Neuron (in vitro differentiated cells): ENCODE results near the gene ADCY2.

Experiments used
- H2AFZ ChIP-seq: one replicate; pipeline ENCODE4 v1.6.1; 2013; ENCODE audit warnings: low read depth, mild to moderate bottlenecking, inconsistent platforms, low read length, moderate library complexity
- H3K27me3 ChIP-seq: one replicate; pipeline ENCODE4 v1.6.1; 2013; ENCODE audit warnings: low read length; ENCODE audit not compliant: insufficient read depth
- H3K36me3 ChIP-seq: one replicate; pipeline ENCODE4 v1.6.1; 2013; ENCODE audit warnings: low read length; ENCODE audit not compliant: insufficient read depth
- H3K4me1 ChIP-seq: one replicate; pipeline ENCODE4 v1.6.1; 2013; ENCODE audit warnings: low read length; ENCODE audit not compliant: insufficient read depth
- H3K4me3 ChIP-seq: 2 replicates; pipeline ENCODE4 v1.5.1; 2013; ENCODE audit warnings: mild to moderate bottlenecking, low read length, moderate library complexity
- H3K9me3 ChIP-seq: one replicate; pipeline ENCODE4 v1.6.1; 2013; ENCODE audit warnings: low read length

ADCY2 gene

DNA sequence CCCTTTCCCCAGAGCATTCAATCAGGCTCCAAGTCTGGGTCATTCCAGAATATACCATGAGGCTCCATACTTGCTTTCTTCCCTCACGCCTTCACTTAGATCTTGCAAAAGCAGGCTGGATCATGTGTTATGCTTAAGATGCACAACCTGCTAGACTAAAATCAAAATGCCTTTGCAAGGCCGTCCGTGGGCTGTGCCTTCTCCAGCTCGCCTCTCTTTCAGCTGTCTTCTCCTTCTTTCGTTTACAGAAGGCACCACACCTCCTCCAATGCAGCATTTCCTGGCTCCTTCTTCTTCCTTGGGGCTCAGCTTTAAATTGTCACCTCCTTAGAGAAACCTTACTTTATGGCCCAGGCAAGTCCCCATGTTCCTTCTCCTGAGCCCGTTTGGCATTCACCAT lies 150.6 kb downstream of the ADCY2 start:
- Histone ChIP-seq H3K4me1 (no peaks in the 10 kb centered on the region), H3K36me3 (no peaks in the 10 kb centered on the region), H3K4me3 (no peak overlapping the region), H2AFZ (no peak overlapping the region), H3K27me3 (no peaks in the 10 kb centered on the region), H3K9me3 (no peaks in the 10 kb centered on the region)

GRCh38 chr5:7548596-7548995 lies 152.7 kb downstream of the ADCY2 start:
- Histone ChIP-seq H3K4me1 (no peaks in the 10 kb centered on the region), H3K4me3 (no peak overlapping the region), H2AFZ (no peak overlapping the region), H3K27me3 (no peaks in the 10 kb centered on the region), H3K9me3 (no peaks in the 10 kb centered on the region), H3K36me3 (no peaks in the 10 kb centered on the region)

GRCh38 chr5:7565559-7565958 lies 169.6 kb downstream of the ADCY2 start:
- Histone ChIP-seq H3K27me3 (no peaks in the 10 kb centered on the region), H3K4me1 (peaks cover 6% of the 10 kb centered on the region), H3K4me3 (no peak overlapping the region), H3K36me3 (no peaks in the 10 kb centered on the region), H2AFZ (no peak overlapping the region), H3K9me3 (no peaks in the 10 kb centered on the region)

DNA sequence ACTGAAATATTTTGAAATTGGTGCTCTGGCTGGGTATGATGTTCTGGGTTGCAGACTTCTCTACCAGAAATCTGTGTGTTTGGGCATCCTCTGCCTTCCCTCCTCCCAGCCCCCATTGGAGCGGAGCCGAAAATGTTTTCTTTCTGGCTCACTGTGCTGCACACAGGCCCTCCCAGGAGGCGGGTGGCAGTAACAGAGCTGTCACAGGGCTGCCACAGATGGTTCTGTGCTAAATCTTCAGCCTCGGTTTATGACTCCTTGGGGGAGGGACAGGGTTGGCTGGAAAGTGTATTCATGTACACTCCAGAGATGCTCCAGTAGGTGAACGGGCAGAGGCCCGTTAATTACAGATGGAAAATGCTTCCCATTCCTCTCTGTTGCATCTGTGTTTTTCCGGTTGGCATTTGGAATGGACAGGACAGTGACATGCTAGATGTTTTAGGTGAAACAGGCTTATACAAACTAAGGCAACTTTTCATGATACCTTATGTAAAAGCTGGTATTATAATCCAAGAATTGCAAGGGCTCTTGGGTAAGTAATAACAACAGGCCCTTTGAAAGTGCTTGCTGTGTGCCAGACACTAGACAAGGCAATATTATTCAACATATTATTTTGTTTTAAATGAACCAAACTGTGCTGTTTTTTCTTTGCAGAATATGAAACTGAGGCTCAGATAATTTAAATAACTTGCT lies 180.2 kb downstream of the ADCY2 start:
- H3K4me1 ChIP-seq: peaks cover 2% of the 10 kb centered on the region
- no peaks in the 10 kb centered on the region for H3K27me3 ChIP-seq

DNA sequence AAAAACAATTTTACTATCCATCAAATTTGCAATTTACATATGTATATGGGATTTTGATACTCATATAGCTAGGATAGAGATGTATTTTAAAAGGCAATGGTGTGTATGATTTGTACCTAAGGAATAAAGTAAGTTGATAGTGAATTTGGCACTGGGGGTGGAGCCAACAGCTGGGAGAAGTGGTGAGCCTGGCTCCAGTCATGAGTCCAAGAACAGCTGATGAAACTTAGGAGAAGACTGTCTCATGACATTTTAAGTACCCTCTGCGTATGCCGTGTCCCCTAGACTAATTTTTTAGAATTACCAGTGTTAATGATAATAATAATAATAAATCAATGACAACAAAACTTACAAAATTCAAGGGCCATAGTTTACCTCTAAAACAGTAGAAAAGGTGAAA lies 181.4 kb downstream of the ADCY2 start:
- H3K36me3 ChIP-seq: no peaks in the 10 kb centered on the region
- H3K27me3 ChIP-seq: no peaks in the 10 kb centered on the region
- H2AFZ ChIP-seq: no peak overlapping the region
- H3K4me3 ChIP-seq: no peak overlapping the region
- H3K9me3 ChIP-seq: no peaks in the 10 kb centered on the region
- H3K4me1 ChIP-seq: peaks cover 2% of the 10 kb centered on the region

More for the DNA sequence above, 180.2 kb downstream of the ADCY2 start:
- H3K9me3 ChIP-seq: no peaks in the 10 kb centered on the region
- H3K4me3 ChIP-seq: no peak overlapping the region
- no peaks in the 10 kb centered on the region for H3K36me3 ChIP-seq
- peak overlapping the region; percentile 27 for H2AFZ ChIP-seq

DNA sequence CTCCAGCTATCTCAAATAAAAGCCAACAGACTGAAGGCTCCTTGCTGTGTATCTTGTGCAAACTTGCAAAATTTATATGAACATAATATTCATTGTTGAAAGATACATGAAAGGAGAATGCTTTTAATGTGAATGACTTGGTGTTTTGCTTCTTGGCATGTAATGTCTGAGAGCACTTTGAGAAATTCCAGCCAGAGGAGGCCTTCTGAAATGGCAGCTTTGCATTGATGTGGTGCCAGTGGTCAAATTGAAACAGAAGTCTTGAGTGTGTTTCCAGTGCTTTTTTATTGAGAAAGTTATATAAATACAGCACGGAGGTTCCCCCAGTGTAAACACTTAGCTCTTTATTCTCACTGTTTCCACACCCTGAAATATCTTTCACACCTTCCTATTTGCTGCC lies 182.1 kb downstream of the ADCY2 start:
- H3K36me3 ChIP-seq: no peaks in the 10 kb centered on the region
- no peak overlapping the region for H3K4me3 ChIP-seq
- no peaks in the 10 kb centered on the region for H3K9me3 ChIP-seq
- no peak overlapping the region for H2AFZ ChIP-seq
- peaks cover 2% of the 10 kb centered on the region for H3K4me1 ChIP-seq
- H3K27me3 ChIP-seq: no peaks in the 10 kb centered on the region

DNA sequence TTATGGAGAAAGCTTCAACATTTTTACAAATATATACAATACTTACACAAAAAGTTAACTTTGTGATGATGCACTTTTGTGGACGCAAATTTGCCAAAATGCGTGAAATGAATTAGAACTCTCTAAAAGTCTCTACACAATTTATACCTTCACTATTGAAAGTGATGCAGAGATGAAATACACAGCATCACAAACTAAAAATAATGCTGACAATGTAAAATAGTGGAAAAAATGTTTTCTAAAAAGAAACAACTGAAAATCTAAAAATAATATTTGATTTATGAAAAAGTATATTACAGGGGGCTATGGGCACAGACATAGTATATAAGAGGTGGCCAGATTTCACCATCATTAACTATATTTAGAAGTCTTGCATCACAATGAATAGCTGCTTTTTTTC lies 188.8 kb downstream of the ADCY2 start:
- no peaks in the 10 kb centered on the region for H3K4me1 ChIP-seq
- no peaks in the 10 kb centered on the region for H3K9me3 ChIP-seq
- H2AFZ ChIP-seq: no peak overlapping the region
- no peaks in the 10 kb centered on the region for H3K36me3 ChIP-seq
- no peak overlapping the region for H3K4me3 ChIP-seq
- H3K27me3 ChIP-seq: no peaks in the 10 kb centered on the region

- no peak overlapping the region for H3K4me3 ChIP-seq
- no peaks in the 10 kb centered on the region for H3K4me1 ChIP-seq
- H3K36me3 ChIP-seq: no peaks in the 10 kb centered on the region
- H3K9me3 ChIP-seq: no peaks in the 10 kb centered on the region
- H3K27me3 ChIP-seq: no peaks in the 10 kb centered on the region
- H2AFZ ChIP-seq: no peak overlapping the region
Observed at GRCh38 chr5:7585807-7586206, 189.9 kb downstream of the ADCY2 start.

DNA sequence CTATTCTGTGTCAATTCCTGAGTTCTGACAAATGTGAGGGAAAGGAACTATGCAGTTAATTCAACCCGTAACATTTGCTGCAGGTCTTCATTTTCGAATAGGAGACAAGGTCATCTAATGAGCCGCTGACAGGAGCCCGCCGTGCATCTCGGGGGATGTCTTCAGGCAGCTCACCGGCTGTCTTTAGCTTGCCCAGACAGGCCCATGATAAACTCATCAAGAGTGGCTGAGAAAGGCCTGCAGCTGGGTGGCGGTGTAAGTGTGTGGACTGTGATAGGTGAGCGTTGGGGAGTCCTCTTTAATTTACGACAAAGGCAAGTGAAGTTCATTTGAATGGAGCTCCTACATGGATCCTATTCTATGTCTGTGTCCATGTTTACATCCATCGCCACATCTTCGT lies 190.5 kb downstream of the ADCY2 start:
- no peaks in the 10 kb centered on the region for H3K4me1 ChIP-seq
- no peak overlapping the region for H2AFZ ChIP-seq
- H3K4me3 ChIP-seq: no peak overlapping the region
- H3K36me3 ChIP-seq: no peaks in the 10 kb centered on the region
- H3K27me3 ChIP-seq: no peaks in the 10 kb centered on the region
- H3K9me3 ChIP-seq: no peaks in the 10 kb centered on the region

- Histone ChIP-seq H3K9me3 (no peaks in the 10 kb centered on the region), H3K36me3 (no peaks in the 10 kb centered on the region), H3K4me1 (no peaks in the 10 kb centered on the region)
Observed at GRCh38 chr5:7589800-7590199, 193.9 kb downstream of the ADCY2 start.

DNA sequence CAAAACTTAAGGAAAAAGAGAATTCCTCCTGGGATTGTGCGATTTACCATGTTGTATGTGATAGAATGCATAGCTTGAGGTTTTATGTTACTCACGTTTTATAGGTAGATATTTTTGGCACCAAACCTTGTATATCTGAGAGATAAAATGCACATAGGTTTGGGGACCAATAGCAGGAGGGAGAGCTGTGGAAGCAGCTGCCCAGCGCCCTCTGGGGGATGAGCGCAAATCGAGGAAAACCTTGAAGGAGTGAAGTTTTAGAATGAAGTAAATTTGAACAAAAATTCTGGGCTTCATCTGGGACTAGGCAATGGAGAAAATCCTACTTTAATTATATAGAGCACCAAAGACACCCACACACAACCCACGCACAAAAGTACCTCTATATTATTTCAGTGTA lies 197.0 kb downstream of the ADCY2 start:
- Histone ChIP-seq H2AFZ (no peak overlapping the region), H3K4me1 (no peaks in the 10 kb centered on the region), H3K9me3 (no peaks in the 10 kb centered on the region), H3K4me3 (no peak overlapping the region), H3K36me3 (no peaks in the 10 kb centered on the region), H3K27me3 (no peaks in the 10 kb centered on the region)

More at GRCh38 chr5:7589800-7590199, 193.9 kb downstream of the ADCY2 start:
- Histone ChIP-seq H3K4me3 (no peak overlapping the region), H3K27me3 (no peaks in the 10 kb centered on the region), H2AFZ (no peak overlapping the region)

GRCh38 chr5:7597059-7597642 lies 201.2 kb downstream of the ADCY2 start:
- no peak overlapping the region for H3K4me3 ChIP-seq
- no peak overlapping the region for H2AFZ ChIP-seq
- H3K4me1 ChIP-seq: no peaks in the 10 kb centered on the region
- H3K36me3 ChIP-seq: no peaks in the 10 kb centered on the region
- no peaks in the 10 kb centered on the region for H3K27me3 ChIP-seq
- no peaks in the 10 kb centered on the region for H3K9me3 ChIP-seq

DNA sequence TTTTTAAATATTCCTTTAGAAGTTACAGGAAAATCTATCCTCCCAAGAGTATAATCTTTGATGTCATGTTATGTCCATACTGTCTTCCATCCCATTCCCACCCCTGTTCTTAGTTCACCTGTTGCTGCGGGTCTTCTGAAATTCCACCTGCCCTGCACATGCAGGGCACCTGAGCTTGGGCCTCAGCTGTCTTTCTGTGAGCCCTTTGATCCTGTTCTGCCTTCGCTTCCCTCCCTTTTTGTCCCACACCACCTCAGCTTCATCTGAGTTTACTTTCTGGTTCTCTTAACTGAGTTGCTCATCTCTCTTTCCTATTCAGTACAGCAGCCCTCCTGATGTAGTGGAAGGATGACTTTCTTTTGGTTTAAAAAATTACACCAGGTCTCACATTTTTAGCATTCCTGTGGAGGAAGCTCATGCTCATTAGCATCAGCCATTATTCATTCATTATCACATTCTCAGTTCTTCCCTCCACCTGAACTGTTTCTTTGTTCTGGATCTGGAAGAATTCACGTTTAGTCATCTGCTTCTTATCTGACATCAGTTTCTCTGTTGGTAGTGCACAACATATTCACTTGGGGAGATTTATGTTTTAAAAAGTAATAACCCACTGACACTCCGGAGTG lies 211.0 kb downstream of the ADCY2 start:
- Histone ChIP-seq H3K4me3 (no peak overlapping the region), H3K9me3 (no peaks in the 10 kb centered on the region), H3K27me3 (no peaks in the 10 kb centered on the region), H3K4me1 (peaks cover 4% of the 10 kb centered on the region), H3K36me3 (no peaks in the 10 kb centered on the region), H2AFZ (no peak overlapping the region)
